Measurements from ENCODE around the gene ACKR3.

DNA sequence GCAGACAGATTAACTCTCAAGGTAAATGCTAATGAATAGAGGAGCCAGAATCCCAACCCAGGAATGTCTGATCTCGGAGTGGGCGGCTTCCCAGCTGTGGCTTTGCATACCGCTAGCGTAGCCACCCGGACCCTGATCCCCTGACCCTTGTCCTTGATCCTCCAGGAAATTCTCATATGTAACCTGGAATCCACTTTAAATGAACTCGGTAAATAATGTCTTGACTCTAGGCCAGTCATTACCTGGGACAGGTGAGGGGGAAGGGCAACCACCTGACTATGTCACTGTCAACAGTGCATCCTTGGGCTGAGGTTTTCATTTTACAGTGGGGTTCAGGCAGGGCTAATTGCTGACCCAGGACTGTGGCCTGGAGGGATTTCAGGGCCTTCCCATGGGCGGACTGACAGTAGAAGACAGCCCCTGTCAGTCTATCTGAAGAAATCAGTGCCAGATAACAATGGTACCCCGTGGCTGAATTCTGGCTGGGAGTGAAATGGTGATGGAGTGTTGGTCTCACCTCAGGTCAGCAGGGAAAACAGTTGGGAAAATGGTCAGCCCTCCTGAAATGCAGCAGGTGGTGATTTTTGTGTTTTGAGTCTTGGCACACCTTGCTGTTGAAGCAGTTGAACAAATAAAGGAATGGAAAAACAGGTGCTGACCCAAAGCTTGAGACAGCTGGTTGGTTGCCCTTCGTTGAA, 9.6 kb downstream of the ACKR3 start:
- TF ChIP-seq CTCF (IDR thresholded peaks at IDR 0.05) (no peak), POLR2A (IDR thresholded peaks at IDR 0.05) (no peak)
